Suprapubic skin (tissue), 3 donors: ENCODE results near the gene S1PR4.

Experiments
- CTCF ChIP-seq, 2 donors: fragments of 200-600 bp in 1 of 2; fragments of 450-650 bp in 1 of 2; sonication (generic) in 1 of 2; IDR thresholded peaks; one replicate each; pipeline ENCODE4 v1.5.1; 2016 to 2019; ENCODE audit warnings: antibody characterized with exemption in 2 of 2, mild to moderate bottlenecking in 1 of 2, moderate library complexity in 1 of 2
- EP300 ChIP-seq: sonication (generic); formaldehyde crosslinking; IDR thresholded peaks from one replicate; pipeline ENCODE4 v1.6.1; 2017; ENCODE audit warnings: antibody characterized with exemption
- POLR2A ChIP-seq, 2 donors: fragments of 450-650 bp; IDR thresholded peaks; one replicate each; pipeline ENCODE4 v1.6.1; 2017; ENCODE audit warnings: antibody characterized with exemption in 2 of 2, mild to moderate bottlenecking in 2 of 2, moderate library complexity in 2 of 2

- TF ChIP-seq EP300: no peak
- no peak for TF ChIP-seq CTCF (IDR thresholded peaks at IDR 0.05)
- no peak for TF ChIP-seq POLR2A (IDR thresholded peaks at IDR 0.05)
These were observed 30.1 kb upstream of the S1PR4 start for GRCh38 chr19:3148503-3148902.
